Measurements from ENCODE around the gene SLC6A9. TPM values are rescaled to one million over a fixed set of nuclear protein-coding genes. Genes with fewer than 3 reads are reported as not detected.
A peak's percentile ranks its signal among the peaks of the same experiment; 100 is the strongest.

SLC6A9 gene
- total RNA-seq, 1 donor from 2014 or later, result 30.9 TPM

DNA sequence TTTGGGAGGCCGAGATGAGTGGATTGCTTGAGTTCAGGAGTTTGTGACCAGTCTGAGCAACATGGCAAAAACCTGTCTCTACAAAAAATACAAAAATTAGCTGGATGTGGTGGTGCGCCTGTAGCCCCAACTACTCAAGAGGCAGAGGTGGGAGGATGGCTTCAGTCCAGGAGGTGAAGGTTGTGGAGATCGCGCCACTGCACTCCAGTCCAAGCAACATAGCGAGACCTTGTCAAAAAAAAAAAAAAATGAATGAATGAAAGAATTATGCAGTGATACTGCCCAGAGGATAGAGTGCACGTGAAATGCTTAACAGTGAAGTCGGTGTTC, 61.9 kb downstream of the SLC6A9 start:
- DNase-seq (ENCODE audit: low spot score in 2 of 2, unreplicated experiment in 2 of 2), result no peak
- Mint-ChIP-seq H3K9me3 (peaks cover 11% of the 10 kb centered on the region), H3K27ac (no peak overlapping the region), H3K4me1 (peaks cover 22% of the 10 kb centered on the region), H3K36me3 (peaks cover 13% of the 10 kb centered on the region), H3K4me3 (peak overlapping the region; percentile 96), H3K27me3 (ENCODE audit: low read depth) (no peaks in the 10 kb centered on the region)
- TF ChIP-seq, protein P1, sequence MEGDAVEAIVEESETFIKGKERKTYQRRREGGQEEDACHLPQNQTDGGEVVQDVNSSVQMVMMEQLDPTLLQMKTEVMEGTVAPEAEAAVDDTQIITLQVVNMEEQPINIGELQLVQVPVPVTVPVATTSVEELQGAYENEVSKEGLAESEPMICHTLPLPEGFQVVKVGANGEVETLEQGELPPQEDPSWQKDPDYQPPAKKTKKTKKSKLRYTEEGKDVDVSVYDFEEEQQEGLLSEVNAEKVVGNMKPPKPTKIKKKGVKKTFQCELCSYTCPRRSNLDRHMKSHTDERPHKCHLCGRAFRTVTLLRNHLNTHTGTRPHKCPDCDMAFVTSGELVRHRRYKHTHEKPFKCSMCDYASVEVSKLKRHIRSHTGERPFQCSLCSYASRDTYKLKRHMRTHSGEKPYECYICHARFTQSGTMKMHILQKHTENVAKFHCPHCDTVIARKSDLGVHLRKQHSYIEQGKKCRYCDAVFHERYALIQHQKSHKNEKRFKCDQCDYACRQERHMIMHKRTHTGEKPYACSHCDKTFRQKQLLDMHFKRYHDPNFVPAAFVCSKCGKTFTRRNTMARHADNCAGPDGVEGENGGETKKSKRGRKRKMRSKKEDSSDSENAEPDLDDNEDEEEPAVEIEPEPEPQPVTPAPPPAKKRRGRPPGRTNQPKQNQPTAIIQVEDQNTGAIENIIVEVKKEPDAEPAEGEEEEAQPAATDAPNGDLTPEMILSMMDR (IDR thresholded peaks at IDR 0.05; ENCODE audit: unreplicated experiment), result no peak

DNA sequence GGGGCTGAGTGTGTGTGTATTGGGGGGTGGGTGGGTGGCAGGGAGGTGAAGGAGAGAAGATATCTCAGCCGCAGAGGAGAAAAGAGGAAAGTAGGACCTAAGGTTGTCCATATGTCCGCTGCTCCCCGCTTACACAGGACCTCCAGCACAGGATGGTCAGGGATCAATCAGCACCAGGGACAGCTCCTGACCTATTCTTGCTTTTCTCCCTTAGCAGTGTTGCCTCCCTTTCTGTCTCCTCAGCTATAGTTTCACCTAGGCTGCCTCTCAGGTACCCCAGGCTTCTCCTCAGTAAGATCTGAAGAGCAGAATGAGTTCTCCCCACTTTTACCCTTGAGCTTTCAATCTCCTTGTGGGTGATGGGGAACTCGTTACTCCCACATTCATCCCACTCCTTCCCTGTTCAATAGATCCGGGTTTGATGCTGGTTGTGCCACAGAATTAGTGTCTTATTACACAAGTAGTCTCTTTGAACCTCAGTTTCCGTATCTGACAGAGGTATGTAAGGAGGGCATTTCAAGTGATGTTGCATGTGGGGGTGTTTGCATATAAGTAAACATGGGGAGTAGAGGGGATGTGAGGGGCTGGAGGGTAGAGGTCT, 62.8 kb downstream of the SLC6A9 start:
- H3K27me3 Mint-ChIP-seq (ENCODE audit: low read depth), result no peaks in the 10 kb centered on the region
- no peak overlapping the region for H3K27ac Mint-ChIP-seq
- H3K36me3 Mint-ChIP-seq, result peaks cover 13% of the 10 kb centered on the region
- no peak for DNase-seq (ENCODE audit: low spot score in 2 of 2, unreplicated experiment in 2 of 2)
- peaks cover 11% of the 10 kb centered on the region for H3K9me3 Mint-ChIP-seq
- no peak overlapping the region for H3K4me3 Mint-ChIP-seq
- TF ChIP-seq, protein P1 (IDR thresholded peaks at IDR 0.05; ENCODE audit: unreplicated experiment), result no peak
- H3K4me1 Mint-ChIP-seq, result peaks cover 15% of the 10 kb centered on the region

DNA sequence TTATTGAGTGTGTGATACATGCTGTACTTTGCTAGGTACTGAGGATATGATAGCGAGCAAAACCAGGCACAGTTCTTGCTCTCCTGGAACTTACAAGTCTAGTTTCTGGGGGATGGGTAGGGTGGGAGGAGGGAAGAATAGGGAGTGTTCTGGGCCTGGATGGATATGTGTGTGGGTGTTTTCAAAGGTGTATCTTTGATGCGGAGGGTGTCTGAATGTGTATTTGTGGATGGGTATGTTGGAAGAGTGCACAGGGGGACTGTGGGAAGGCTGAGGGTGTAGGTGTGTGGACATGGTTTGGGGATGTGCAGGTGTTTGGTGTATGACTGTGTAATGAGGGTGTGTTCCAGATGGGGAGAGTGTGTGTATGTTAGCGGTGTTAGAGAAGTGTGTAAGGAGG, 65.9 kb downstream of the SLC6A9 start:
- peaks cover 11% of the 10 kb centered on the region for H3K9me3 Mint-ChIP-seq
- peaks cover 7% of the 10 kb centered on the region for H3K4me1 Mint-ChIP-seq
- TF ChIP-seq, protein P1 (IDR thresholded peaks at IDR 0.05; ENCODE audit: unreplicated experiment), result no peak
- H3K4me3 Mint-ChIP-seq, result no peak overlapping the region
- DNase-seq (ENCODE audit: low spot score in 2 of 2, unreplicated experiment in 2 of 2), result no peak
- H3K27ac Mint-ChIP-seq, result no peak overlapping the region
- no peaks in the 10 kb centered on the region for H3K27me3 Mint-ChIP-seq (ENCODE audit: low read depth)
- peaks cover 13% of the 10 kb centered on the region for H3K36me3 Mint-ChIP-seq

GRCh38 chr1:43963890-43964289, 67.4 kb downstream of the SLC6A9 start:
- Mint-ChIP-seq H3K36me3 (peaks cover 13% of the 10 kb centered on the region), H3K4me3 (no peak overlapping the region), H3K4me1 (no peaks in the 10 kb centered on the region), H3K27ac (no peak overlapping the region), H3K9me3 (peaks cover 11% of the 10 kb centered on the region), H3K27me3 (ENCODE audit: low read depth) (no peaks in the 10 kb centered on the region)
- TF ChIP-seq, protein P1 (IDR thresholded peaks at IDR 0.05; ENCODE audit: unreplicated experiment), result no peak
- DNase-seq (ENCODE audit: low spot score in 2 of 2, unreplicated experiment in 2 of 2), result no peak

DNA sequence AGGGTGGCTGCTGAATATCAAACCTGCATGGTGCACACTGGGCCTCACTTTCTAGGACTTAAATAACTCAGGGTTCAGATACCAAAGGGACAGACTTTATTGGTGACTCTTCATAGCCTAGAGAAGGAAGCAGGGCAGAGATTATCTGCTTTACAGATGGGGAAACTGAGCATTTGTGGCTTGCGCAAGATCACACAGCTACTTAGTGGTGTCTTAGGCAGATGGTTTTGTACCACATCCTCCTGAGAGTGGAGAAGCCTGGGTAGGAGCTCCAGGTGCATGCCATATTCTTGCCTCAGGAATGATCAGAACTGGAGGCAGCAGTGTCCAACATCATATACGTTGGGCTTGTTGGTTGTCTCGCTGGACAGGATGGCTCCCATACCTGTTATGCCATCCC, 68.3 kb downstream of the SLC6A9 start:
- Mint-ChIP-seq H3K9me3 (peaks cover 3% of the 10 kb centered on the region), H3K27ac (no peak overlapping the region), H3K4me1 (no peaks in the 10 kb centered on the region), H3K36me3 (peaks cover 9% of the 10 kb centered on the region), H3K27me3 (ENCODE audit: low read depth) (no peaks in the 10 kb centered on the region), H3K4me3 (no peak overlapping the region)
- TF ChIP-seq, protein P1 (IDR thresholded peaks at IDR 0.05; ENCODE audit: unreplicated experiment), result no peak
- DNase-seq (ENCODE audit: low spot score in 2 of 2, unreplicated experiment in 2 of 2), result no peak

DNA sequence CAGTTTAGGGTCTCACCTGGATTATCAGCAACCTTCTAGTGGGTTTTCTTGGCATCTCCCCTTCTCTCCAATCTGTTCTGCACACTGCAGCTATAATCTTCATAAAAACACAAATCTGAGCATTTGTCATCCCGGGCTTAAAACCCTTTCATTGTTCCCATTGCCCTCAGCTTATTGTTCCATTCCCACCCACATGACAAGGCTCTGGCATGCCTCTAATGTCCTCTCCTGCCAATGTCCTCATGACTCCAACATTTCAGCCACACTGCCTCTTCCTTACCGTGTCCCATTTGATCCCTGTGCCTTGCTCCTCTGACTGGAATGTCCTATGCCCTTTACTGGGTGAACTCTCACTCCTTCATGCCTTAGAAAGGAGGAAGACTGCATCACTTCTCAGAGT, 68.9 kb downstream of the SLC6A9 start:
- peaks cover 5% of the 10 kb centered on the region for H3K36me3 Mint-ChIP-seq
- DNase-seq (ENCODE audit: low spot score in 2 of 2, unreplicated experiment in 2 of 2), result no peak
- TF ChIP-seq, protein P1 (IDR thresholded peaks at IDR 0.05; ENCODE audit: unreplicated experiment), result no peak
- H3K9me3 Mint-ChIP-seq, result no peaks in the 10 kb centered on the region
- H3K4me1 Mint-ChIP-seq, result no peaks in the 10 kb centered on the region
- H3K27me3 Mint-ChIP-seq (ENCODE audit: low read depth), result no peaks in the 10 kb centered on the region
- no peak overlapping the region for H3K4me3 Mint-ChIP-seq
- no peak overlapping the region for H3K27ac Mint-ChIP-seq
